ENCODE measurements around the gene CNGB1.

- TF ChIP-seq MAX (IDR thresholded peaks at IDR 0.05) (no peak), REST (IDR thresholded peaks at IDR 0.05; ENCODE audit: low read depth) (no peak), CREB1 (IDR thresholded peaks at IDR 0.05; ENCODE audit: low read depth) (no peak), EGR1 (IDR thresholded peaks at IDR 0.05) (no peak), ZBTB7A (IDR thresholded peaks at IDR 0.05; ENCODE audit: low read depth) (no peak), CEBPB (IDR thresholded peaks at IDR 0.05) (no peak), TEAD4 (IDR thresholded peaks at IDR 0.05) (no peak), RAD21 (IDR thresholded peaks at IDR 0.05; ENCODE audit: low read depth) (no peak), TAF1 (IDR thresholded peaks at IDR 0.05; ENCODE audit: low read depth) (no peak), TCF12 (IDR thresholded peaks at IDR 0.05; ENCODE audit: low read depth) (no peak), FOXM1 (IDR thresholded peaks at IDR 0.05; ENCODE audit: borderline replicate concordance, low read depth) (no peak), NFIC (IDR thresholded peaks at IDR 0.05) (no peak)
Observed at GRCh38 chr16:57882792-57883191, 88.1 kb downstream of the CNGB1 start.
